Cardiac septum (tissue), 1 donor: ENCODE results near the gene ADARB2. TPM values are rescaled to one million over a fixed set of nuclear protein-coding genes. Genes with fewer than 3 reads are reported as not detected.
"Not testable (repeated sequence)": the region's sequence is repeated elsewhere in the genome, so short reads cannot be mapped to it uniquely, and the experiment has no call there.

Experiments used
- DNase-seq: peaks from one replicate; pipeline ENCODE4 v3.0.0-alpha.2; 2020; ENCODE audit warnings: low spot score
- intact Hi-C: fragments of 100-400 bp; cut with DNase I; formaldehyde crosslinking; loops from one replicate; pipeline ENCODE4 v1.14.0; 2022
- total RNA-seq: library from RNA; stranded (reverse); fragmentation: NEBNext Ultra II Directional; extraction: Animal tissue kit (Norgen Biotek cat#: 25700); gene quantifications from one replicate; pipeline ENCODE4 v1.2.1, GENCODE V29; 2021
- donor health status: DM: no; HTN: no; CAD: no.

ADARB2 gene
- total RNA-seq, 1 donor from 2014 or later, result not detected

GRCh38 chr10:1361411-1362105, 375.8 kb downstream of the ADARB2 start:
- no peak for DNase-seq
- intact Hi-C loops, result no loop called here

- peak; percentile 74 for DNase-seq
- intact Hi-C loops, result no loop called here
Measured at GRCh38 chr10:1360558-1361164, 376.7 kb downstream of the ADARB2 start.

DNA sequence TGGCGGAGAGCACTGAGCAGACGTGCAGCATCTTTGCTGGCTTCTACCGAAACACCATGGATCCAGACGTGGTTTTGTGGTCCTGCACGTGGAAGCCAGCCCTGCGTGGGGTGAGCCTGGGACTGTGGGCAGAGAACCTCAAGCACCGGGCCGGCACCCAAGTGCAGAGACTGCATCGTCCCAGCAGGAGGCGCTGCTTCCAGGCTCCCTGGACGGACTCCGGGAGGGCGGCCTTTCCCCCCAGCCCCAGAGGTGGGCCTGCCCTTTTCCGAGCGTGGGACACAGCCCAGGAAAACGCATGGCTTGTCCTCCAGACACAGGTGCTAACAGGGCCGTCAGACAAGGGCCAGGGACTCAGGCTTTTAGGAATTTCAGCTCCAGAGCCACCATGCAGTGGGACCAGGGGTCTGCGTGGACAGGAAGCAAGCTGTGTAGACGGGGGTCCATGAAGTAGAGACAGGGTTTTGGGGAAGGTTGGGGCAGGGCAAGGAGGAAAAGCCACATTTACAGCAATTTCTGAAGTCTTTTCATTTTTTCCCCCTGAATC, 377.2 kb downstream of the ADARB2 start:
- peak; percentile 71 for DNase-seq

GRCh38 chr10:1359626-1359955, 377.7 kb downstream of the ADARB2 start:
- DNase-seq, result peak; percentile 60
- intact Hi-C loops, result no loop called here

More for the DNA sequence above, 377.2 kb downstream of the ADARB2 start:
- intact Hi-C loops, result no loop called here

- DNase-seq, result peak; percentile 22
- intact Hi-C loops, result no loop called here
Measured at GRCh38 chr10:1358860-1359625, 378.3 kb downstream of the ADARB2 start.

- intact Hi-C loops, result no loop called here
- peak; percentile 54 for DNase-seq
Measured at GRCh38 chr10:1358147-1358546, 379.2 kb downstream of the ADARB2 start.

GRCh38 chr10:1356349-1356748, 381.0 kb downstream of the ADARB2 start:
- DNase-seq, result peak; percentile 58
- intact Hi-C loops, result no loop called here

GRCh38 chr10:1354809-1355710, 382.3 kb downstream of the ADARB2 start:
- DNase-seq, result peak; percentile 74
- intact Hi-C loops, result no loop called here

GRCh38 chr10:1352296-1352695, 385.0 kb downstream of the ADARB2 start:
- DNase-seq, intact Hi-C loops: not testable (repeated sequence)

DNA sequence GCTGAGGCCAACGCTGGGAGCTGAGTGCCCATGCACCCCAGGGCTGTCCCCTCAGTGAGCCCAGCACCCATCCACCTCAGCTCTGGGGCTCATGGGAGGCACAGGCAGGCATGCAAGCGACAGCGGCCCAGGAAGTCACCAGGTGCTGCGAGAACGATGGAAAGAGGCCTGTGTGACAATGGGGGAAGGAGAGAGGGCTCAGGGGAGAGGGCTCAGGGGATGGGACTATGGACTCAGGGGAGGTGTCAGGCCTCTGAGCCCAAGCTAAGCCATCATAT, 388.6 kb downstream of the ADARB2 start:
- DNase-seq, result peak; percentile 70
- intact Hi-C loops, result no loop called here

- peak; percentile 64 for DNase-seq
- intact Hi-C loops, result no loop called here
Measured at GRCh38 chr10:1347962-1348772, 389.2 kb downstream of the ADARB2 start.

DNA sequence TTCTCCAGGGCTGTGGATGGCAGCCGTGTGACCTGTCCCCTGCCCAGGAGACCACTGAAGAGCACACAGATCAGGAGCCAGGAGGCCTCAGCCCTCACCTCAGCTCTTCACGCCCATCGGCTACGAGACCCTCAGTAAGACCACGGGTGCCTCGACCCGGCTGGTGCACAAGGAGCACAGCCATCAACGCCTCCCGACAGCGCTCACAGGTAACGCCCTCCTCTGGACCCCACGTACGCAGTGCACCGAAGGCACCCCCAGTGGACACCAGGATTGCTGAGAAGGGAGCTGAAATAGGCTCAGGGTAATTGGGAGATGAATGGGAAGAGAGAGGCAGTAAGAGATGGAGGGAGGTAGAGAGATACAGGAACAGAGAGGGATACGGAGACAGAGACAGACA, 389.8 kb downstream of the ADARB2 start:
- peak; percentile 71 for DNase-seq
- intact Hi-C loops, result no loop called here

DNA sequence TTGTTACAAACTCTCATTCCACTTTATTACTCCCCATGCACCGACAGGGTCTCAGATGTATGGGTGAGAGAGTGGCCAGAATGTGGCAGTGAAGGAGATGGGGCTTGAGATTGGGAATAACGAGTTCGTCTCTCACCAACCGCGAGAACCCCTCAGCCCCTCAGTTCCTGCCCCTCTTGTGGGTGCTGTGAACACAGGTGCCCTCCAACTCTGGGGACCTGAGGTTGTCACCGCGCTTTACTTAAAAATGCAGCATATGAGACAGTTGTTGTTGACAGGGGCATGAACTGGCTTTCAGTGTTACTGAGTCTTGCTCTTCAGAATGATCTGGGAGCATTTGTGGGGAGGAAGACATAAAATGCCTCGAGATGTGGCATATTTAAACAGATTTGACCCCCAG, 391.1 kb downstream of the ADARB2 start:
- DNase-seq, result peak; percentile 43
- intact Hi-C loops, result no loop called here

DNA sequence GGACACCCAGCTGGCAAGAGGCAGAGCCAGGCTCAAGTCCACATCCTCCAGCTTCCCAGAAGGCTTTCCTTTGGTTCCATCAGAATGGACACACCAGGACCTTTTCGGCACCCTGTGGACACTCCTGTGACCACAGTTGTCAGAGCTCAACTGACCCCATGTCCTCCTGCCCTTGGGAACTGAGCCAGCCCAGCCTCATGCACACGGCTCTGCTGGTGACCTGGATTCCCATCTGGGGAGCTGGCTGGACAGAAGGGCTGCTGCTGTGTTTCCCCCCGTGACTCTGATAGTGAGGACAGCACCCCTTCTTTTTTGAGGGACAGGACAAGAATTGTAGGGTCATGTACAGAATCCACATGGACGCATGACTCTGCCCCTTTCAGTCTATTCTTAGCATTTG, 392.0 kb downstream of the ADARB2 start:
- DNase-seq, result peak; percentile 27
- intact Hi-C loops, result no loop called here

DNA sequence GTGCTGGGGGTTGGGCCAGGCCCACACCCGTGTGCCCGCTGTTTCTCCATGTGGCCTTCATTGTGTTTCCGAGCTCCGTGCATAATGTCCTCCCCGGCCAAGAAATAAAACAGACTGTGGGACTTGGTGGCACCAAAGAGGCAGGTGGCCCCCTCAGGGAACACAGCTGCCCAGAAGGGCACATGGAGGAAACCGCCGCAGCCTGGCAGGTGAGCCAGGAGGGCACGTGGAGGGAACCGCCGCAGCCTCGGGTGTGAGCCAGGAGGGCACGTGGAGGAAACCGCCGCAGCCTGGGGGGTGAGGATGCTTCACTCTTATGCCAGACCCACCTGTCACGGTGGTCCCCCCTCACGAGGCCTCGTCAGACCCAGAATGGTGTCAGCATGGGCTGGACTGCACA, 392.5 kb downstream of the ADARB2 start:
- intact Hi-C loops, result no loop called here
- peak; percentile 67 for DNase-seq

GRCh38 chr10:1344408-1344807, 392.9 kb downstream of the ADARB2 start:
- no peak for DNase-seq
- intact Hi-C loops, result no loop called here

GRCh38 chr10:1343176-1343575, 394.1 kb downstream of the ADARB2 start:
- intact Hi-C loops, result no loop called here
- no peak for DNase-seq

DNA sequence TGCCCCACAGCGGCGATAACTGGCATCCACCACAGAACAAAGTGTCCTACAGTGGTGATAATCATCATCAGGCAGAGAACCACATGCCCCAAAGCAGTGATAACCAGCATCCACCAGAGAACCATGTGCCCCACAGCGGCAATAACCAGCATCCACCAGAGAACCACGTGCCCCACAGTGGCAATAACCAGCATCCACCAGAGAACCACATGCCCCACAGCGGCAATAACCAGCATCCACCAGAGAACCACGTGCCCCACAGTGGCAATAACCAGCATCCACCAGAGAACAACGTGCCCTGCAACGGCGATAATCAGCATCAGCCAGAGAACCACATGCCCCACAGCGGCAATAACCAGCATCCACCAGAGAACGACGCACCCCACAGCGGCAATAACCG, 396.3 kb downstream of the ADARB2 start:
- DNase-seq, intact Hi-C loops: not testable (repeated sequence)

DNA sequence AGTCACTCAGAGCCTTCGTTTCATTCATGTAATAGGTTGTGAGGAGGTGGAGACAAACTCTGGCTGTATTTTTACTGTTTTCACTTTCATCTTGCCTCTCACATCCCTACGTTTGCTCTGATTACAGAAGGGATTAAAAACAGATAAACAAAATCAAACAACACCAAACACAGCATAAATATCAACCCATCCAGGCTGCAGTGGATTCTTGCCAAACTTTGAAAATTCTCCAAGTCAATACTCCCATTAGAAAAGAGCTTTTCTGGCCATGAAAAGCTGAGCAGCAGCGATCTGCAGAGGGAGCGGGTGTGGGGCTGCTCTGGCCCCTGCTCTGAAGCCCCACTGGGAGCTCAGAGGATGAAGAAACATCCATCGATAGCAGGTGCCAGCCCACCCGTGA, 397.9 kb downstream of the ADARB2 start:
- intact Hi-C loops, result no loop called here

More for the DNA sequence above, 397.9 kb downstream of the ADARB2 start:
- no peak for DNase-seq
